ENCODE data around the gene ADGRL1. TPM values are rescaled to one million over a fixed set of nuclear protein-coding genes. Genes with fewer than 3 reads are reported as not detected.

ADGRL1 gene
- total RNA-seq, 1 experiment from 2014 or later, result 88.6 TPM

- ATAC-seq (no peak), DNase-seq (ENCODE audit: low read depth, low spot score) (no peak)
- no peaks in the 10 kb centered on the region for H4K20me1 ChIP-seq (ENCODE audit: insufficient read depth)
- ChIA-PET CTCF (interaction anchor here (1.3 kb wide), 1 partner anchor 15 kb away, joined by 8 read pairs; no protein-coding TSS in a partner anchor), RAD21 (ENCODE audit: low non-redundant PET in 1 of 2, low total read pairs in 2 of 2, uncharacterized antibody in 2 of 2, unreplicated experiment in 2 of 2) (no interaction called here), POLR2A (no interaction called here)
- H2AFZ ChIP-seq (ENCODE audit: low read depth, low read length, poor library complexity, severe bottlenecking), result no peak overlapping the region
- H3K27ac ChIP-seq (ENCODE audit: low read depth, low read length), result no peak overlapping the region
- TF ChIP-seq SP1 (IDR thresholded peaks at IDR 0.05; ENCODE audit: low read depth) (no peak), YY1 (IDR thresholded peaks at IDR 0.05; ENCODE audit: extremely low read depth, insufficient replicate concordance, low read depth, low read length) (no peak), ELF1 (IDR thresholded peaks at IDR 0.05; ENCODE audit: borderline replicate concordance, low read depth) (no peak), EGR1 (IDR thresholded peaks at IDR 0.05; ENCODE audit: low read depth) (no peak), ZFX (IDR thresholded peaks at IDR 0.05) (no peak), FOSL1 (IDR thresholded peaks at IDR 0.05; ENCODE audit: low read depth) (no peak), ZBTB33 (IDR thresholded peaks at IDR 0.05; ENCODE audit: extremely low read depth, insufficient replicate concordance, low read length) (no peak), POLR2AphosphoS5 (IDR thresholded peaks at IDR 0.05; ENCODE audit: low read depth, low read length) (no peak), ZNF274 (IDR thresholded peaks at IDR 0.05; ENCODE audit: low read depth, low read length) (no peak), SRF (IDR thresholded peaks at IDR 0.05; ENCODE audit: low read depth) (no peak), JUND (IDR thresholded peaks at IDR 0.05) (no peak), SIN3A (IDR thresholded peaks at IDR 0.05; ENCODE audit: low read depth) (no peak), EZH2 (IDR thresholded peaks at IDR 0.05) (no peak), TCF7L2 (IDR thresholded peaks at IDR 0.05; ENCODE audit: borderline replicate concordance, extremely low read depth, insufficient read depth, insufficient read length) (no peak), CEBPB (IDR thresholded peaks at IDR 0.05; ENCODE audit: low read depth) (no peak), RAD21 (IDR thresholded peaks at IDR 0.05; ENCODE audit: low read depth) (no peak)
- TF ChIP-seq, protein P1, sequence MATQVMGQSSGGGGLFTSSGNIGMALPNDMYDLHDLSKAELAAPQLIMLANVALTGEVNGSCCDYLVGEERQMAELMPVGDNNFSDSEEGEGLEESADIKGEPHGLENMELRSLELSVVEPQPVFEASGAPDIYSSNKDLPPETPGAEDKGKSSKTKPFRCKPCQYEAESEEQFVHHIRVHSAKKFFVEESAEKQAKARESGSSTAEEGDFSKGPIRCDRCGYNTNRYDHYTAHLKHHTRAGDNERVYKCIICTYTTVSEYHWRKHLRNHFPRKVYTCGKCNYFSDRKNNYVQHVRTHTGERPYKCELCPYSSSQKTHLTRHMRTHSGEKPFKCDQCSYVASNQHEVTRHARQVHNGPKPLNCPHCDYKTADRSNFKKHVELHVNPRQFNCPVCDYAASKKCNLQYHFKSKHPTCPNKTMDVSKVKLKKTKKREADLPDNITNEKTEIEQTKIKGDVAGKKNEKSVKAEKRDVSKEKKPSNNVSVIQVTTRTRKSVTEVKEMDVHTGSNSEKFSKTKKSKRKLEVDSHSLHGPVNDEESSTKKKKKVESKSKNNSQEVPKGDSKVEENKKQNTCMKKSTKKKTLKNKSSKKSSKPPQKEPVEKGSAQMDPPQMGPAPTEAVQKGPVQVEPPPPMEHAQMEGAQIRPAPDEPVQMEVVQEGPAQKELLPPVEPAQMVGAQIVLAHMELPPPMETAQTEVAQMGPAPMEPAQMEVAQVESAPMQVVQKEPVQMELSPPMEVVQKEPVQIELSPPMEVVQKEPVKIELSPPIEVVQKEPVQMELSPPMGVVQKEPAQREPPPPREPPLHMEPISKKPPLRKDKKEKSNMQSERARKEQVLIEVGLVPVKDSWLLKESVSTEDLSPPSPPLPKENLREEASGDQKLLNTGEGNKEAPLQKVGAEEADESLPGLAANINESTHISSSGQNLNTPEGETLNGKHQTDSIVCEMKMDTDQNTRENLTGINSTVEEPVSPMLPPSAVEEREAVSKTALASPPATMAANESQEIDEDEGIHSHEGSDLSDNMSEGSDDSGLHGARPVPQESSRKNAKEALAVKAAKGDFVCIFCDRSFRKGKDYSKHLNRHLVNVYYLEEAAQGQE (IDR thresholded peaks at IDR 0.05; ENCODE audit: low read depth), result no peak
- TF ChIP-seq, protein P2, sequence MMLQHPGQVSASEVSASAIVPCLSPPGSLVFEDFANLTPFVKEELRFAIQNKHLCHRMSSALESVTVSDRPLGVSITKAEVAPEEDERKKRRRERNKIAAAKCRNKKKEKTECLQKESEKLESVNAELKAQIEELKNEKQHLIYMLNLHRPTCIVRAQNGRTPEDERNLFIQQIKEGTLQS (IDR thresholded peaks at IDR 0.05), result no peak
- TF ChIP-seq, protein P3, sequence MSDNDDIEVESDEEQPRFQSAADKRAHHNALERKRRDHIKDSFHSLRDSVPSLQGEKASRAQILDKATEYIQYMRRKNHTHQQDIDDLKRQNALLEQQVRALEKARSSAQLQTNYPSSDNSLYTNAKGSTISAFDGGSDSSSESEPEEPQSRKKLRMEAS (IDR thresholded peaks at IDR 0.05), result no peak
- no peaks in the 10 kb centered on the region for H3K9me2 ChIP-seq (ENCODE audit: insufficient read depth)
- no peaks in the 10 kb centered on the region for H3K9me3 ChIP-seq (ENCODE audit: control insufficient read depth in 1 of 2, insufficient read depth in 1 of 2, low read depth in 1 of 2, low read length in 2 of 2)
- peaks cover 18 to 20% of the 10 kb centered on the region in 2 experiments; a peak in 3 of 4 replicates for H3K36me3 ChIP-seq (ENCODE audit: control insufficient read depth in 1 of 2, insufficient read depth in 2 of 2, low read length in 2 of 2)
- intact Hi-C loops (cut with micrococcal nuclease), result no loop called here
- H3K79me2 ChIP-seq (ENCODE audit: insufficient read depth, low read length), result no peaks in the 10 kb centered on the region
- no peak overlapping the region for H3K9ac ChIP-seq (ENCODE audit: low read length)
- H3K4me2 ChIP-seq (ENCODE audit: low read length), result no peak overlapping the region
- H3K4me1 ChIP-seq (ENCODE audit: control insufficient read depth in 1 of 2, insufficient read depth in 2 of 2, low read length in 2 of 2), result no peaks in the 10 kb centered on the region
- H3K27me3 ChIP-seq (ENCODE audit: insufficient read depth, low read length), result no peaks in the 10 kb centered on the region
- H3K4me3 ChIP-seq (replicated peaks in 1 of 2; ENCODE audit: low read depth in 1 of 2, low read length in 2 of 2), result no peak overlapping the region
- BruUV-seq (replicated peaks), result no TSS peak
Observed at GRCh38 chr19:14162871-14163297, 43.1 kb downstream of the ADGRL1 start.
